Endothelial cell (in vitro differentiated cells): ENCODE measurements around the gene FBF1. TPM values are rescaled to one million over a fixed set of nuclear protein-coding genes. Genes with fewer than 3 reads are reported as not detected.

ENCODE experiments used
- DNase-seq: peaks from one replicate; pipeline ENCODE4 v3.0.0; 2021; ENCODE audit warnings: low spot score
- H3K27ac Mint-ChIP-seq: one replicate; pipeline ENCODE4 v1.8.0; 2021; ENCODE audit warnings: mixed read lengths, inconsistent platforms; ENCODE audit not compliant: unreplicated experiment
- H3K27me3 Mint-ChIP-seq: one replicate; pipeline ENCODE4 v1.8.0; 2021; ENCODE audit warnings: mild to moderate bottlenecking, moderate library complexity, mixed read lengths, inconsistent platforms; ENCODE audit not compliant: unreplicated experiment
- H3K36me3 Mint-ChIP-seq: one replicate; pipeline ENCODE4 v1.8.0; 2021; ENCODE audit warnings: mild to moderate bottlenecking, low read depth, mixed read lengths, inconsistent platforms; ENCODE audit not compliant: unreplicated experiment
- H3K4me1 Mint-ChIP-seq: one replicate; pipeline ENCODE4 v1.8.0; 2021; ENCODE audit warnings: mild to moderate bottlenecking, mixed read lengths, inconsistent platforms; ENCODE audit not compliant: unreplicated experiment
- H3K4me3 Mint-ChIP-seq: one replicate; pipeline ENCODE4 v1.8.0; 2021; ENCODE audit warnings: mild to moderate bottlenecking, mixed read lengths, inconsistent platforms; ENCODE audit not compliant: unreplicated experiment
- H3K9me3 Mint-ChIP-seq: one replicate; pipeline ENCODE4 v1.8.0; 2021; ENCODE audit warnings: mixed read lengths, inconsistent platforms; ENCODE audit not compliant: unreplicated experiment
- CTCF ChIP-seq: fragments of 200-600 bp; sonication (generic); IDR thresholded peaks from one replicate; pipeline ENCODE4 v1.5.0; 2021; ENCODE audit warnings: antibody characterized with exemption; ENCODE audit not compliant: unreplicated experiment
- total RNA-seq: library from RNA; stranded (reverse); fragmentation: NEBNext Ultra II Directional; extraction: Animal tissue kit (Norgen Biotek cat#: 25700); gene quantifications from one replicate; pipeline ENCODE4 v1.2.1, GENCODE V29; 2021; ENCODE audit not compliant: unreplicated experiment

The FBF1 gene
- total RNA-seq, 1 donor from 2014 or later, result 7.8 TPM

- peaks cover 19% of the 10 kb centered on the region for H3K36me3 Mint-ChIP-seq
- H3K27ac Mint-ChIP-seq, result no peak overlapping the region
- H3K27me3 Mint-ChIP-seq, result peaks cover 5% of the 10 kb centered on the region
- peaks cover 6% of the 10 kb centered on the region for H3K4me1 Mint-ChIP-seq
- no peak for TF ChIP-seq CTCF
- H3K9me3 Mint-ChIP-seq, result no peaks in the 10 kb centered on the region
- no peak for DNase-seq
- no peak overlapping the region for H3K4me3 Mint-ChIP-seq
Observed at GRCh38 chr17:75945211-75945610, 4.4 kb upstream of the FBF1 start.

- H3K36me3 Mint-ChIP-seq, result peaks cover 14% of the 10 kb centered on the region
- H3K27me3 Mint-ChIP-seq, result peaks cover 5% of the 10 kb centered on the region
- H3K27ac Mint-ChIP-seq, result no peak overlapping the region
- TF ChIP-seq CTCF, result no peak
- no peak for DNase-seq
- peaks cover 6% of the 10 kb centered on the region for H3K4me1 Mint-ChIP-seq
- no peak overlapping the region for H3K4me3 Mint-ChIP-seq
- no peaks in the 10 kb centered on the region for H3K9me3 Mint-ChIP-seq
Observed at GRCh38 chr17:75943491-75943890, 2.6 kb upstream of the FBF1 start.

GRCh38 chr17:75942473-75942872 is 1.6 kb upstream of the FBF1 start:
- no peak overlapping the region for H3K27ac Mint-ChIP-seq
- TF ChIP-seq CTCF, result no peak
- peaks cover 9% of the 10 kb centered on the region for H3K27me3 Mint-ChIP-seq
- no peak for DNase-seq
- H3K4me1 Mint-ChIP-seq, result peaks cover 6% of the 10 kb centered on the region
- H3K9me3 Mint-ChIP-seq, result no peaks in the 10 kb centered on the region
- no peak overlapping the region for H3K4me3 Mint-ChIP-seq
- peaks cover 13% of the 10 kb centered on the region for H3K36me3 Mint-ChIP-seq

- H3K27me3 Mint-ChIP-seq, result peaks cover 9% of the 10 kb centered on the region
- H3K27ac Mint-ChIP-seq, result peak overlapping the region; percentile 74
- no peak for DNase-seq
- H3K36me3 Mint-ChIP-seq, result peaks cover 8% of the 10 kb centered on the region
- no peak for TF ChIP-seq CTCF
- H3K9me3 Mint-ChIP-seq, result no peaks in the 10 kb centered on the region
- H3K4me1 Mint-ChIP-seq, result peaks cover 6% of the 10 kb centered on the region
- H3K4me3 Mint-ChIP-seq, result peak overlapping the region; percentile 82
Observed at GRCh38 chr17:75941442-75941819, 589 bp upstream of the FBF1 start.

GRCh38 chr17:75937652-75938051 is 3.2 kb downstream of the FBF1 start:
- Mint-ChIP-seq H3K4me3 (no peak overlapping the region), H3K27me3 (peaks cover 9% of the 10 kb centered on the region), H3K9me3 (no peaks in the 10 kb centered on the region), H3K4me1 (peaks cover 6% of the 10 kb centered on the region), H3K36me3 (peaks cover 7% of the 10 kb centered on the region), H3K27ac (no peak overlapping the region)
- TF ChIP-seq CTCF, result no peak
- no peak for DNase-seq
